AG04450 (cell line): ENCODE results near the gene ST3GAL5. TPM values are rescaled to one million over a fixed set of nuclear protein-coding genes. Genes with fewer than 3 reads are reported as not detected.

ENCODE experiments used
- CTCF ChIA-PET: fragments of 300-600, 350-600 bp; formaldehyde crosslinking; extraction: SDS; loops from one replicate; lab custom pipeline; 2022; ENCODE audit warnings: antibody characterized with exemption, inconsistent platforms; lab: Charles Lee
- POLR2A ChIA-PET: fragments of 350-600 bp; formaldehyde crosslinking; extraction: SDS; loops from one replicate; lab custom pipeline; 2021; ENCODE audit warnings: antibody characterized with exemption, inconsistent platforms; lab: Yijun Ruan, JAX
- DNase-seq: peaks from one replicate; pipeline ENCODE4 v3.0.0-alpha.2; 2011; ENCODE audit warnings: low read depth, low spot score
- H3K27ac ChIP-seq: one replicate; pipeline ENCODE4 v1.5.1; 2012; ENCODE audit warnings: low read depth, low read length, control low read depth
- H3K27me3 ChIP-seq: one replicate; pipeline ENCODE4 v1.6.0; 2012; ENCODE audit warnings: low read length; ENCODE audit not compliant: control insufficient read depth, insufficient read depth
- H3K4me3 ChIP-seq: 2 replicates; pipeline ENCODE4 v1.5.1; 2011; ENCODE audit warnings: mild to moderate bottlenecking, low read depth, low read length, control low read depth
- H3K9me3 ChIP-seq: 2 replicates; pipeline ENCODE4 v1.5.1; 2012; ENCODE audit warnings: low read length; ENCODE audit not compliant: control insufficient read depth, insufficient read depth
- polyA plus RNA-seq: library from polyadenylated mRNA; depleted of rRNA; stranded (reverse); fragments of >200 nt; gene quantifications from 2 replicates; pipeline ENCODE4 v1.2.3, GENCODE V29; 2011
- TF ChIP-seq, protein P1 (sequence below): IDR thresholded peaks from 2 replicates; pipeline ENCODE4 v1.5.1; 2011; ENCODE audit warnings: low read depth, low read length, control low read depth, inconsistent platforms

The ST3GAL5 gene
- polyA plus RNA-seq, 1 experiment: 26.8 TPM

DNA sequence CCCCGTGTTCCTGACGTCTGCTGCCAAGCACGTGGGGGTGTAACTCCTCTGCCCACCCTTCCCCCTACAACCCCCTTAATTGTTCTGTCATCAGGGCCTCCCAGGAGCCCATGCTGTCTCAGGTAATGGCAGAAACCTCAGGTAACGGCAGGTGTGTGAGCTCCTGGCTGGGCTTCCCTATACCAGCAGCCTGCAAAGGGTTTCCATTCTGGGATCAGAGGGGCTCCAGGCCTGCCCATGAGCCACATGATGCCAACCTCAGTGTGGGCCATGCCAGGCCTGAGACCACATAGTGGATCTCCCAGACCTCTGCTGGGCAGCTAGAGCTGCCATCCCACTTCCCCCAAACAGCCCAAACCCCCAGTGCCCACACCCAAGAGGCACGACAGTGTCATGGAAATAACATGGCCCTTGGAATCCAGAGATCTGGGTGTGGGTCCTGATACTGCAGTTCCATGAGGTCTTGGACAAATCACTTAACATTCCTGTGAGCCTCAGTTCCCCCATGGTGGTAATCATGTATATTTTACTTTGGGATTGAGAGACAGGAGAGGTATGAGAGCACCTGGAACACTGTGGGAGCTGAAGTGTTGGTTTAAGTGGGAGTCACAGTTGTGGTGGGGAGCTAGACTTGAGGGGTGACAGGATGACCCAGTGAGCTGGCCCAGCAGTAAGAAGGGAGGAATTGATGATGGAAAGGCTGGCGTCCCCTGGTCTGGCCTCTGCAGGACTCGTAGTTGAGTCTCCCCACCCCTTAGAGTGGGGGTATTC lies 75.4 kb downstream of the ST3GAL5 start:
- H3K4me3 ChIP-seq: no peak overlapping the region
- no peaks in the 10 kb centered on the region for H3K27me3 ChIP-seq
- DNase-seq: no peak
- TF ChIP-seq, protein P1, sequence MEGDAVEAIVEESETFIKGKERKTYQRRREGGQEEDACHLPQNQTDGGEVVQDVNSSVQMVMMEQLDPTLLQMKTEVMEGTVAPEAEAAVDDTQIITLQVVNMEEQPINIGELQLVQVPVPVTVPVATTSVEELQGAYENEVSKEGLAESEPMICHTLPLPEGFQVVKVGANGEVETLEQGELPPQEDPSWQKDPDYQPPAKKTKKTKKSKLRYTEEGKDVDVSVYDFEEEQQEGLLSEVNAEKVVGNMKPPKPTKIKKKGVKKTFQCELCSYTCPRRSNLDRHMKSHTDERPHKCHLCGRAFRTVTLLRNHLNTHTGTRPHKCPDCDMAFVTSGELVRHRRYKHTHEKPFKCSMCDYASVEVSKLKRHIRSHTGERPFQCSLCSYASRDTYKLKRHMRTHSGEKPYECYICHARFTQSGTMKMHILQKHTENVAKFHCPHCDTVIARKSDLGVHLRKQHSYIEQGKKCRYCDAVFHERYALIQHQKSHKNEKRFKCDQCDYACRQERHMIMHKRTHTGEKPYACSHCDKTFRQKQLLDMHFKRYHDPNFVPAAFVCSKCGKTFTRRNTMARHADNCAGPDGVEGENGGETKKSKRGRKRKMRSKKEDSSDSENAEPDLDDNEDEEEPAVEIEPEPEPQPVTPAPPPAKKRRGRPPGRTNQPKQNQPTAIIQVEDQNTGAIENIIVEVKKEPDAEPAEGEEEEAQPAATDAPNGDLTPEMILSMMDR: no peak
- H3K27ac ChIP-seq: no peak overlapping the region
- ChIA-PET POLR2A (interaction anchor here (0.9 to 2.0 kb wide), 5 partner anchors 60 to 84 kb away, joined by 3 to 8 read pairs (median 3); partner anchors contain the start of gene ATOH8), CTCF (interaction anchor here (0.5 to 9.1 kb wide), 29 partner anchors 7 to 424 kb away, joined by 3 to 203 read pairs (median 6); partner anchors contain the start of gene ATOH8)
- no peaks in the 10 kb centered on the region for H3K9me3 ChIP-seq

DNA sequence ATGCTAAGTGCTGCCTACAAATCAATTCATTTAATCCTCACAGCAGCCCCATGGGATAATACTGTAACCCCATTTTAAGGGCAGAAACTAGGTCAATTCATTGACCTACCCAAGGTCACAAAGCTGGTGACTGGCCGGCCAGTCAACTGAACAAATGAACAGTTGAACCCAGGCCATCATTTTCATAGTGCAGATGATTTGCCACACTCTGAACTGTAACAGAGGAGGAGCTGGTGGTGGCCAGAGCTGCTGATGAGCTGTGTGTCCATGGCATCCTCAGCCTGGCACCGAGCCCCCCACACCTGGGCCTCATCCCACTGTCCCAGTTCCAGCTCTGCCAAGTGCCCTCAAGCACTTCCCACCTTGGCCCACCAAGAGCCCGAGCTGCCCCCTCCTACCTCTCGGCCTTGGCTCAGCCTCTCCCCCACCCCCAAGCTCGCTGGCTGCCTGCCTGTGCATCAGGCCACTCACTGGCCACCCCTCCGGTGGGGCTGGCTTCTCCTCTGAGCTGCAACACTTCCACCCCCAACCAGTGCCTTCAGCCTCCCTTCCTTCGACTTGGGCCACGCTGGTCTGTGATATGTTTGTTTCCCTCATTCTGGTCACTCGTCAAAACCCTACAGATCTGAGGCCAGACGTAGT lies 76.6 kb downstream of the ST3GAL5 start:
- no peak overlapping the region for H3K27ac ChIP-seq
- no peaks in the 10 kb centered on the region for H3K27me3 ChIP-seq
- no peak for DNase-seq
- no peak overlapping the region for H3K4me3 ChIP-seq
- POLR2A ChIA-PET: interaction anchor here (0.6 to 2.4 kb wide), 4 partner anchors 9 to 93 kb away, joined by 3 to 13 read pairs (median 6); no protein-coding TSS in a partner anchor
- no peaks in the 10 kb centered on the region for H3K9me3 ChIP-seq
- TF ChIP-seq, protein P1: no peak
- CTCF ChIA-PET: interaction anchor here (0.7 to 9.1 kb wide), 11 partner anchors 9 to 175 kb away, joined by 3 to 203 read pairs (median 9); partner anchors contain the start of gene ATOH8

DNA sequence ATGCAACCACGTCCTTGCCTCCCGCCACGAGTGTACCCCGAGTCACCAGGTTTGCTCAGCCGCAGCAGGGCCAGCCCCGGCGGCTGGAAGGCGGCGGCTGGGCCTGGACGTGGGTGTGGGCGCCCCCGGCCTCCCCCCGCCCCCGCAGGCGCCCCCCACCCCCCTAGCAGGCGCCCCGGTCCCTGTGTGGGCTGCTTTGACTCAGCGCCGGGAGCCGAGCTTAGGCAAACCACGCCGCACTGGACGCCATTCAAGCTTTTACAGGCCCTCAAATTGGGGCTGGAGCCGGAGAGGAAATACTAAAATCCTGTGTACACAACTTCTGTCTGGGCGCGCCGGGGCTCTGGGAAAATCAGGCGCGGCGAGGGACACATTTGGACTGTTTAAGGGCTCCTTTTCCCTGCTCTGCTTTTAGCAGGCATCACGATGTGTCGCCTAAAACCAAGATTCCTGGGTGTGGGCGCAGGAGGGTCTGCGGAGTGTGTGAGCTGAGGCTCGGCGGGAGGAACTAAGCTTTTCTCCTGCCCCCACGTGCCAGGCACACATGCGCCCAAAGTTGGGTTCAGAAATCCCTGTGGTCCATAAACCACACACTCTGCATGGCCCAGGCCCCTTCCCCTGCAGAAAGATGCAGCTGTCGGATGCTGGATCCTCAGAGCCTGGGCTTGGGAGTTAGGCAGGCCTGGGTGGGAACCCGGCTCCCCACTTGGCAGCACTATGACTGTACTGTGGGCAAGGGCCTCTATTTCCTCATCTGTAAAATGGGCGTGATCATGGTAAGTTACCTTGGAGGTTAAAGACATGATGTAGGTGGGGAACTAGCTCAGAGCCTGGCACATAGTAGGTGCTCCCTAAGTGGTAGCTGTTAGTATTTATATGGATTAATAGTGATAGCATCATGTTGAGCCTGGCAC lies 77.4 kb downstream of the ST3GAL5 start:
- Histone ChIP-seq H3K9me3 (no peaks in the 10 kb centered on the region), H3K27ac (no peak overlapping the region), H3K4me3 (no peak overlapping the region), H3K27me3 (no peaks in the 10 kb centered on the region)
- DNase-seq: no peak
- TF ChIP-seq, protein P1: no peak
- CTCF ChIA-PET: interaction anchor here (1.0 to 9.1 kb wide), 4 partner anchors 60 to 174 kb away, joined by 3 to 203 read pairs (median 39); partner anchors contain the start of gene ATOH8
- POLR2A ChIA-PET: interaction anchor here (1.1 to 2.4 kb wide), 3 partner anchors 9 to 82 kb away, joined by 3 to 13 read pairs (median 8); no protein-coding TSS in a partner anchor

DNA sequence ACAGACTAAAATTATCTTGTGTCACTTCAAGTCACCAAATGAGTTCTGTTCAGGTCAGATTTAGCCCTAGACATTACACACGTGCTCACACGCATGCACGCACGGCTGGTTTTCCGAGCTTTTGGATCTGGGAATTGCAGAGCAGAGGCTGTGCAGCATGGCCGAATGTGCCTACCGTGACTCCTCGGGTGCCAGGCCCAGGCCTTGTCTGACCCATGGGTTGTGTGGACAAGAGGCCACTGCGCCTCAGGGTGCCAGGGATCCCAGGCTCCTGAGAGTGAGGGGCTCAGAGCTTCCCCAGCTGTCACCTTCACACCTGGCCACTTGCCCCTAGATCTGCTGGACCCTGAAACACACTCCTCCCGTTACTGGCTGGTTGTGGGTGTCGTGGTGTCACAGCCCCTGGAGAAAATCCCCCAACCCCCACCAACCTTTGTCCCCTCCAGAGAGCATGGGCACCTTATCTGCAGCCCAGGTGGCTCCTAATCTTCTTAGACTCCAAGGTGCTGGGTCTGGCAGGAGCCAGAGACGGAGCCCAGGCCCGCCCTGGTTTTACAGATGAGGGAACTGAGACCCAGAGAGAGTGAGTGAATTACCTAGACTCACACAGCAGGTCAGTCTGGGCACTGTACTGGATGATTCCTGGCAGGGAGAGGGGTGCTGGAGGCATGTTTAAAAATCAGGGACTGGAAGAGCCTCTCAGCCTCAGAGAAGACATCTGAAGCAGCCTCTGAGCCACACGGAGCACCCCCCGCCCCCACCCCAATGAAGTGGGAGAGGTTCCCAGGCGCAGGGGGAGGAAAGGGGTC lies 78.2 kb downstream of the ST3GAL5 start:
- POLR2A ChIA-PET: interaction anchor here (2.4 kb wide), 1 partner anchor 38 kb away, joined by 13 read pairs; no protein-coding TSS in a partner anchor
- Histone ChIP-seq H3K4me3 (no peak overlapping the region), H3K9me3 (no peaks in the 10 kb centered on the region), H3K27ac (no peak overlapping the region), H3K27me3 (no peaks in the 10 kb centered on the region)
- CTCF ChIA-PET: interaction anchor here (1.4 to 9.1 kb wide), 3 partner anchors 59 to 173 kb away, joined by 6 to 203 read pairs (median 72); partner anchors contain the start of gene ATOH8
- DNase-seq: no peak
- TF ChIP-seq, protein P1: no peak
